Endothelial cell of umbilical vein (primary cell): ENCODE measurements around the gene MGAT4B. TPM values are rescaled to one million over a fixed set of nuclear protein-coding genes. Genes with fewer than 3 reads are reported as not detected.

Experiments
- BruUV-seq: library from RNA; stranded (reverse); fragments of 400-500 nt; replicated peaks from 2 replicates; lab custom pipeline; 2021; lab: Mats Ljungman, UMichigan
- CTCF ChIA-PET: fragments of 300-600, 350-600 bp; sonication (Branson Sonifier 250); formaldehyde crosslinking; loops from one replicate; lab custom pipeline; 2021; ENCODE audit warnings: antibody characterized with exemption, inconsistent platforms; lab: Charles Lee
- POLR2A ChIA-PET: fragments of 300-600, 350-600 bp; sonication (Branson Sonifier 250); formaldehyde crosslinking; loops from one replicate; lab custom pipeline; 2021; ENCODE audit warnings: antibody characterized with exemption, inconsistent platforms; lab: Charles Lee
- DNase-seq: peaks from one replicate; pipeline ENCODE4 v3.0.0-alpha.2; 2011; ENCODE audit warnings: low read depth, low spot score
- FAIRE-seq: peaks from 2 replicates; lab custom pipeline; 2011; peaks lifted over from hg19 to GRCh38; lab: Jason Lieb, UNC
- H2AFZ ChIP-seq: 2 replicates; pipeline ENCODE4 v1.6.0; 2012; ENCODE audit warnings: low read depth, low read length, control low read depth, inconsistent platforms
- H3K27ac ChIP-seq: 2 replicates; pipeline ENCODE4 v1.5.1; 2011; ENCODE audit warnings: low read depth, mild to moderate bottlenecking, control low read depth, low read length, moderate library complexity; ENCODE audit not compliant: insufficient read depth
- H3K27me3 ChIP-seq, 2 experiments: 2 replicates each; pipeline versions ENCODE4 v1.6.0 to v1.6.1; 2011; ENCODE audit warnings: low read length in 2 of 2, mixed read lengths in 1 of 2; ENCODE audit not compliant: control insufficient read depth in 2 of 2, insufficient read depth in 2 of 2
- H3K36me3 ChIP-seq, 2 experiments: 2 replicates in 1 of 2; 3 replicates in 1 of 2; pipeline ENCODE4 v1.5.1; 2011; ENCODE audit warnings: low read length in 2 of 2, mild to moderate bottlenecking in 1 of 2, moderate library complexity in 1 of 2; ENCODE audit not compliant: control insufficient read depth in 2 of 2, insufficient read depth in 2 of 2; ENCODE audit errors: extremely low read depth in 1 of 2
- H3K4me1 ChIP-seq: 3 replicates; pipeline ENCODE4 v1.5.1; 2011; ENCODE audit warnings: mild to moderate bottlenecking, low read length; ENCODE audit not compliant: control insufficient read depth, insufficient read depth; ENCODE audit errors: extremely low read depth
- H3K4me2 ChIP-seq: 2 replicates; pipeline ENCODE4 v1.6.1; 2011; ENCODE audit warnings: low read length, control low read depth, mixed read lengths; ENCODE audit not compliant: insufficient read depth
- H3K4me3 ChIP-seq, 3 experiments: fragments of 200-600 bp in 1 of 3; sonication (generic), shearing (Covaris generic) in 1 of 3; replicated peaks in 1 of 3; 2 replicates each; pipeline ENCODE4 v1.5.1; 2011 to 2016; ENCODE audit warnings: control low read depth in 3 of 3, low read length in 3 of 3, mild to moderate bottlenecking in 2 of 3, inconsistent platforms in 1 of 3, low read depth in 1 of 3, moderate library complexity in 1 of 3; ENCODE audit not compliant: insufficient read depth in 1 of 3
- H3K79me2 ChIP-seq: 2 replicates; pipeline ENCODE4 v1.6.0; 2012; ENCODE audit warnings: low read length, inconsistent platforms; ENCODE audit not compliant: control insufficient read depth, insufficient read depth
- H3K9ac ChIP-seq: replicated peaks from 2 replicates; pipeline ENCODE3; 2011; ENCODE audit warnings: low read length, control low read depth; ENCODE audit not compliant: insufficient read depth; ENCODE audit errors: extremely low read depth
- H3K9me1 ChIP-seq: replicated peaks from 3 replicates; pipeline ENCODE4 v1.6.0; 2011; ENCODE audit warnings: mild to moderate bottlenecking, low read length; ENCODE audit not compliant: control insufficient read depth, insufficient read depth; ENCODE audit errors: extremely low read depth
- H3K9me3 ChIP-seq: replicated peaks from 2 replicates; pipeline ENCODE4 v1.5.1; 2012; ENCODE audit warnings: low read length, inconsistent platforms; ENCODE audit not compliant: control insufficient read depth, insufficient read depth
- H4K20me1 ChIP-seq: replicated peaks from 2 replicates; pipeline ENCODE3; 2011; ENCODE audit warnings: mild to moderate bottlenecking, low read length; ENCODE audit not compliant: control insufficient read depth, insufficient read depth; ENCODE audit errors: extremely low read depth
- CTCF ChIP-seq, 2 donors: IDR thresholded peaks; 1 replicate in 1 of 2; 2 replicates in 1 of 2; pipeline ENCODE4 v1.5.1; 2011; ENCODE audit warnings: low read length in 2 of 2, mild to moderate bottlenecking in 2 of 2, moderate library complexity in 2 of 2, control low read depth in 1 of 2, inconsistent platforms in 1 of 2, low read depth in 1 of 2; ENCODE audit not compliant: insufficient read depth in 1 of 2; ENCODE audit errors: extremely low read depth in 1 of 2
- EZH2 ChIP-seq: IDR thresholded peaks from 2 replicates; pipeline ENCODE4 v1.6.1; 2012; ENCODE audit warnings: borderline replicate concordance, low read depth, mild to moderate bottlenecking, moderate library complexity, low read length, inconsistent platforms; ENCODE audit not compliant: severe bottlenecking
- FOS ChIP-seq: IDR thresholded peaks from 2 replicates; pipeline ENCODE4 v1.6.1; 2011; ENCODE audit warnings: mild to moderate bottlenecking, low read length, moderate library complexity, borderline replicate concordance; ENCODE audit not compliant: insufficient read depth
- GATA2 ChIP-seq: IDR thresholded peaks from 2 replicates; pipeline ENCODE4 v1.7.0; 2011; ENCODE audit warnings: low read depth, mild to moderate bottlenecking, moderate library complexity, mixed read lengths, low read length; ENCODE audit not compliant: insufficient read length, insufficient read depth
- JUN ChIP-seq: IDR thresholded peaks from 2 replicates; pipeline ENCODE4 v1.6.1; 2011; ENCODE audit warnings: borderline replicate concordance, low read depth; ENCODE audit not compliant: insufficient read length, insufficient read depth
- MAX ChIP-seq: IDR thresholded peaks from 2 replicates; pipeline ENCODE4 v1.6.1; 2011; ENCODE audit not compliant: insufficient read depth, insufficient read length
- MYC ChIP-seq: IDR thresholded peaks from one replicate; pipeline ENCODE4 v1.6.1; 2011; ENCODE audit warnings: mild to moderate bottlenecking, low read depth, low read length
- POLR2A ChIP-seq: IDR thresholded peaks from 2 replicates; pipeline ENCODE4 v1.6.1; 2012; ENCODE audit warnings: low read depth, mild to moderate bottlenecking, control low read depth, low read length
- POLR2AphosphoS5 ChIP-seq: IDR thresholded peaks from 2 replicates; pipeline ENCODE4 v1.6.1; 2012; ENCODE audit warnings: low read depth, mild to moderate bottlenecking, control low read depth, low read length, moderate library complexity; ENCODE audit not compliant: insufficient read depth
- dilution Hi-C: fragments of 300-500 bp; cut with MboI; formaldehyde crosslinking; loops from one replicate; pipeline ENCODE4 v1.15.0; 2019; ENCODE audit warnings: low sequenced_read_pairs; ENCODE audit not compliant: extremely low pct_ligation_motif_present
- intact Hi-C: fragments of 100-400 bp; cut with micrococcal nuclease; formaldehyde crosslinking; loops from one replicate; pipeline ENCODE4 v1.10.0; 2022
- polyA plus RNA-seq, 4 experiments: library from polyadenylated mRNA; depleted of rRNA in 3 of 4; stranded (reverse) in 3 of 4; unstranded in 1 of 4; fragments of >200 nt; gene quantifications; 2 replicates each; pipeline versions ENCODE4 v1.2.1 to v1.2.3, GENCODE V29; 2011 to 2012; ENCODE audit warnings: missing spikeins in 1 of 4
- total RNA-seq: library from RNA; stranded (reverse); gene quantifications from 2 replicates; pipeline ENCODE4 v1.2.3, GENCODE V29; 2021

MGAT4B gene
- total and polyA plus RNA-seq, 2 donors (not counting 3 experiments of a cell fraction or from before 2014, with no cell fraction given) = 243 TPM

GRCh38 chr5:179819296-179820126 is 12.8 kb upstream of the MGAT4B start:
- Histone ChIP-seq H3K9ac (peak overlapping the region; percentile 70), H4K20me1 (peaks cover 7% of the 10 kb centered on the region), H3K27me3 (no peaks in the 10 kb centered on the region), H3K4me2 (no peak overlapping the region), H3K79me2 (peaks cover 39% of the 10 kb centered on the region), H3K27ac (peak overlapping the region; percentile 96), H3K9me3 (no peaks in the 10 kb centered on the region), H3K4me1 (peaks cover 37% of the 10 kb centered on the region), H3K9me1 (no peaks in the 10 kb centered on the region), H3K36me3 (peaks cover 12 to 18% of the 10 kb centered on the region in 2 experiments), H3K4me3 (no peak overlapping the region), H2AFZ (peak overlapping the region; percentile 13)
- no peak for TF ChIP-seq GATA2
- peak; percentile 37 for TF ChIP-seq MYC
- no peak for TF ChIP-seq POLR2A
- TF ChIP-seq MAX = peak; percentile 86
- ChIA-PET CTCF (interaction anchor here (1.3 to 2.6 kb wide), 3 partner anchors 18 to 56 kb away, joined by 3 to 21 read pairs (median 10); no protein-coding TSS in a partner anchor), POLR2A (interaction anchor here (1.4 to 1.7 kb wide), 3 partner anchors 13 to 196 kb away, joined by 9 to 11 read pairs (median 10); partner anchors contain the start of genes HNRNPH1 and MAML1)
- no TSS peak for BruUV-seq
- DNase-seq (peak; percentile 83), FAIRE-seq (peak; percentile 79)
- dilution Hi-C loops (no loop called here), intact Hi-C loops (loop anchor here (1.0 to 5.0 kb wide), 5 partner anchors 12 to 262 kb away; partner anchors contain the start of genes HNRNPH1 and RNF130)

GRCh38 chr5:179818746-179819295 is 12.2 kb upstream of the MGAT4B start:
- H3K27me3 ChIP-seq = no peaks in the 10 kb centered on the region
- FAIRE-seq (peak; percentile 94), DNase-seq (peak; percentile 95)
- H3K4me3 ChIP-seq = peak overlapping the region in 1 of 3 experiments; percentile 9
- TF ChIP-seq JUN = peak; percentile 41
- TF ChIP-seq FOS = peak; percentile 81
- peak; percentile 90 for TF ChIP-seq POLR2AphosphoS5
- no peak for TF ChIP-seq CTCF (IDR thresholded peaks at IDR 0.05; ENCODE audit: extremely low read depth in 1 of 2, insufficient read depth in 1 of 2, low read depth in 1 of 2, low read length in 2 of 2)
- no peak for TF ChIP-seq MAX
- no peak for TF ChIP-seq MYC
- TF ChIP-seq POLR2A = peak; percentile 26
- no peak for TF ChIP-seq EZH2
- TF ChIP-seq GATA2 = no peak
- intact Hi-C loops = loop anchor here (1.0 to 5.0 kb wide), 2 partner anchors 12 to 197 kb away; partner anchors contain the start of gene HNRNPH1
- H3K27ac ChIP-seq = peak overlapping the region; percentile 96
- H3K79me2 ChIP-seq = peaks cover 32% of the 10 kb centered on the region
- no peak overlapping the region for H3K4me2 ChIP-seq
- BruUV-seq = no TSS peak
- H3K36me3 ChIP-seq = peaks cover 7 to 11% of the 10 kb centered on the region in 2 experiments
- H4K20me1 ChIP-seq = peaks cover 5% of the 10 kb centered on the region
- H3K9ac ChIP-seq = peak overlapping the region; percentile 70
- CTCF ChIA-PET = interaction anchor here (1.8 to 2.6 kb wide), 3 partner anchors 17 to 56 kb away, joined by 5 to 21 read pairs (median 10); no protein-coding TSS in a partner anchor
- no peaks in the 10 kb centered on the region for H3K9me1 ChIP-seq
- dilution Hi-C loops = no loop called here
- H2AFZ ChIP-seq = peak overlapping the region; percentile 4
- no peaks in the 10 kb centered on the region for H3K9me3 ChIP-seq
- H3K4me1 ChIP-seq = peaks cover 37% of the 10 kb centered on the region
- POLR2A ChIA-PET = no interaction called here
